ENCODE measurements around the gene RBM6.

The RBM6 gene

GRCh38 chr3:50120364-50121071 lies 180.6 kb downstream of the RBM6 start:
- DNase-seq = no peak
- in situ Hi-C loops (cut with HindIII; ENCODE audit: low pct_ligation_motif_present, low pct_unique_long_range_greater_than_20kb, low sequenced_read_pairs) = no loop called here

- DNase-seq = peak; percentile 75
- in situ Hi-C loops (cut with HindIII; ENCODE audit: low pct_ligation_motif_present, low pct_unique_long_range_greater_than_20kb, low sequenced_read_pairs) = no loop called here
These were observed 181.4 kb downstream of the RBM6 start for GRCh38 chr3:50121072-50122032.

- in situ Hi-C loops (cut with HindIII; ENCODE audit: low pct_ligation_motif_present, low pct_unique_long_range_greater_than_20kb, low sequenced_read_pairs) = no loop called here
These were observed 182.1 kb downstream of the RBM6 start for GRCh38 chr3:50122071-50122470.

GRCh38 chr3:50122661-50123391 lies 182.9 kb downstream of the RBM6 start:
- no peak for DNase-seq
- in situ Hi-C loops (cut with HindIII; ENCODE audit: low pct_ligation_motif_present, low pct_unique_long_range_greater_than_20kb, low sequenced_read_pairs) = no loop called here

More at GRCh38 chr3:50122071-50122470, 182.1 kb downstream of the RBM6 start:
- DNase-seq = no peak

- in situ Hi-C loops (cut with HindIII; ENCODE audit: low pct_ligation_motif_present, low pct_unique_long_range_greater_than_20kb, low sequenced_read_pairs) = no loop called here
- no peak for DNase-seq
These were observed 183.6 kb downstream of the RBM6 start for GRCh38 chr3:50123394-50124051.

- in situ Hi-C loops (cut with HindIII; ENCODE audit: low pct_ligation_motif_present, low pct_unique_long_range_greater_than_20kb, low sequenced_read_pairs) = no loop called here
- no peak for DNase-seq
These were observed 184.3 kb downstream of the RBM6 start for GRCh38 chr3:50124052-50124799.

GRCh38 chr3:50124800-50125178 lies 184.8 kb downstream of the RBM6 start:
- in situ Hi-C loops (cut with HindIII; ENCODE audit: low pct_ligation_motif_present, low pct_unique_long_range_greater_than_20kb, low sequenced_read_pairs) = no loop called here
- DNase-seq = no peak

GRCh38 chr3:50125541-50126286 lies 185.8 kb downstream of the RBM6 start:
- in situ Hi-C loops (cut with HindIII; ENCODE audit: low pct_ligation_motif_present, low pct_unique_long_range_greater_than_20kb, low sequenced_read_pairs) = no loop called here
- no peak for DNase-seq

- peak; percentile 47 for DNase-seq
- in situ Hi-C loops (cut with HindIII; ENCODE audit: low pct_ligation_motif_present, low pct_unique_long_range_greater_than_20kb, low sequenced_read_pairs) = no loop called here
These were observed 186.6 kb downstream of the RBM6 start for GRCh38 chr3:50126287-50127211.
